ENCODE results near the gene ZC3H12D.
A peak's percentile ranks its signal among the peaks of the same experiment; 100 is the strongest.

Gene ZC3H12D

DNA sequence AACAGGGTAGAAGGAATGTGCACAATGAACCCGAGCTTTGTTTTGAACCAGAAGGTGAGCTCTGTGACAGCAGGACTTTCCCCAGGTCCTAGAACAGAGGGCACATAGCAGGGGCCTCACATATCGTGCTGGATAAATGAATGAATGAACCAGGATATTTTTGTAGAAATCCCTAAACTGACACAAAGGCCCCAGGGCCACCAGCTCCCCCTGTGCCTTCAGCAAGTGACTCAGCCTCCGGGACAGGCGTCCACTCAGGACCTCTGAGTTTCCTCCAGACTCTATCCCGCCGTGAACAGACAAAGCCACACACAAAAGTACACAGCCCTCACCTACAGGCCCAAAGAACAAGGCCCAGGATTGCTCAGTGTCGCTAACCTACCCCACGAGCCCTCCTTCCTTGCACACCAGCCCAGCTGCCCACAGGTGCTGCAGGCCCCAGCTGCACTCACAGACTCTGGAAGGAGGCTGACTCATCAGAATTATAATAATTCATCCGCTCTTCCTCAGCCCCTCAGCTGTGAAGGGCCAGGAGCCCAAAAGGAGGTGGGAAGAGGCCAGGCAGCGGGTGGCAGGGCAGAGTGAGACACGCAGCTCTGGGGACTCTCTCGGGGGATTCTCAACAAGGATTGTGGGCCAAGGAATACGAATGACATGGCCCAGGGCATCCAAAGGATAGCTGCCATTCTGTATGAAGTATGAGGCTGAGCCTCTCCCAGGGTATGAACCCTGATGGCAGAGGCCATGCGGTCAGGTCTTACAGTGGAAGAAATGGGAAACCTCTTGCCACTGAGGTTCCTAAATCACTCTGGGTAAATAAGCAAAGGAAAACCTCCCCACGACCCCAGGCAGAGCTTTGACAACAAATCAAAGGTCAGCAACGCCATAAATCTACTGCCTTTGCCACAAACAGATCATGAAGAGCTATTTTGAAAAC lies 43.8 kb downstream of the ZC3H12D start:
- no peak for DNase-seq (ENCODE audit: low read depth)
- no peak for TF ChIP-seq CTCF (IDR thresholded peaks at IDR 0.05; ENCODE audit: insufficient read depth, low read depth, low read length, missing control alignments)
- H3K4me3 ChIP-seq (ENCODE audit: low read depth, low read length), result no peak overlapping the region

GRCh38 chr6:149439626-149440025 lies 45.2 kb downstream of the ZC3H12D start:
- DNase-seq (ENCODE audit: low read depth), result no peak
- H3K4me3 ChIP-seq (ENCODE audit: low read depth, low read length), result no peak overlapping the region
- TF ChIP-seq CTCF (IDR thresholded peaks at IDR 0.05; ENCODE audit: insufficient read depth, low read depth, low read length, missing control alignments), result no peak

GRCh38 chr6:149438855-149439254 lies 46.0 kb downstream of the ZC3H12D start:
- DNase-seq (ENCODE audit: low read depth), result peak; percentile 43
- no peak for TF ChIP-seq CTCF (IDR thresholded peaks at IDR 0.05; ENCODE audit: insufficient read depth, low read depth, low read length, missing control alignments)
- H3K4me3 ChIP-seq (ENCODE audit: low read depth, low read length), result no peak overlapping the region

- no peak for TF ChIP-seq CTCF (IDR thresholded peaks at IDR 0.05; ENCODE audit: insufficient read depth, low read depth, low read length, missing control alignments)
- no peak for DNase-seq (ENCODE audit: low read depth)
These were observed 47.6 kb downstream of the ZC3H12D start for GRCh38 chr6:149437212-149437611.

GRCh38 chr6:149436647-149437046 lies 48.2 kb downstream of the ZC3H12D start:
- H3K4me3 ChIP-seq (ENCODE audit: low read depth, low read length), result no peak overlapping the region
- TF ChIP-seq CTCF (IDR thresholded peaks at IDR 0.05; ENCODE audit: insufficient read depth, low read depth, low read length, missing control alignments), result no peak
- DNase-seq (ENCODE audit: low read depth), result no peak

More at GRCh38 chr6:149437212-149437611, 47.6 kb downstream of the ZC3H12D start:
- no peak overlapping the region for H3K4me3 ChIP-seq (ENCODE audit: low read depth, low read length)

DNA sequence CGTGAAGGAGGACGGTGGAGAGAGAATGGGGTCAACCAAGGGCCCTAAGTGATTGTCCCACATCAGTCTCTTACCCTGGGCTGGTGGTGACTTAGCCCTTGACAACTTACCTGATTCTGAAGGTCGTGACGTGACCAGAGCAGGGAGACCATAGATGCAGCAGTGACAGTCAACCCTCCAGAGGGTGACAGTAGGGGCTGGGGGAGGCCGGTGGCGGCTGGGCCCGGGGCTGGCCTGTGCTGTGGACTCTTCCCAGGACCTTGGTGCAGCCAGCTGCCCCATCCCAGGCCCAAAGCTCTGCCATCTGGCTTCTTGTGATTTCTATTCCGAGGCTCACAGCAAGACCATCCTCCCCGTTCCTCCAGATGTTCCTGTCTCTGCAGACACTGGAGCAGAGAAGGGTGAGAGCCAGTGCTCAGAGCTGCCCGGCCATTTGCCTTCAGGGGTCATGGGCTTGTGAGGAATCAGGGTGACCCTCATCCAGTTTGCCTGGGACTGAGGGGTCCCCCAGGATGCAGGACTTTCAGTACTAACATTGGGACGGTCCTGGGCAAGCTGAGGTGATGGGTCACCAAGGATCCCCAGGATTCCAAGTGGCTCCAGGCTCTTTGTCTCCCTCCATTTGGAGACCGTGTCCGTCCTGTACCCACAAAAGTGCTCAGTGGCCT lies 48.8 kb downstream of the ZC3H12D start:
- TF ChIP-seq CTCF (IDR thresholded peaks at IDR 0.05; ENCODE audit: insufficient read depth, low read depth, low read length, missing control alignments), result no peak

More for the DNA sequence above, 48.8 kb downstream of the ZC3H12D start:
- DNase-seq (ENCODE audit: low read depth), result no peak
- no peak overlapping the region for H3K4me3 ChIP-seq (ENCODE audit: low read depth, low read length)
